Activated CD8-positive, alpha-beta memory T cell treated with anti-CD3 and anti-CD28 coated beads for 4 hours (primary cell): ENCODE data around the gene MAST1.
"Not testable (repeated sequence)": the region's sequence is repeated elsewhere in the genome, so short reads cannot be mapped to it uniquely, and the experiment has no call there.

ENCODE experiments used
- DNase-seq, 2 donors: peaks; one replicate each; pipeline ENCODE4 v3.0.0-alpha.2; 2020; ENCODE audit warnings: low read depth in 2 of 2

The MAST1 gene

DNA sequence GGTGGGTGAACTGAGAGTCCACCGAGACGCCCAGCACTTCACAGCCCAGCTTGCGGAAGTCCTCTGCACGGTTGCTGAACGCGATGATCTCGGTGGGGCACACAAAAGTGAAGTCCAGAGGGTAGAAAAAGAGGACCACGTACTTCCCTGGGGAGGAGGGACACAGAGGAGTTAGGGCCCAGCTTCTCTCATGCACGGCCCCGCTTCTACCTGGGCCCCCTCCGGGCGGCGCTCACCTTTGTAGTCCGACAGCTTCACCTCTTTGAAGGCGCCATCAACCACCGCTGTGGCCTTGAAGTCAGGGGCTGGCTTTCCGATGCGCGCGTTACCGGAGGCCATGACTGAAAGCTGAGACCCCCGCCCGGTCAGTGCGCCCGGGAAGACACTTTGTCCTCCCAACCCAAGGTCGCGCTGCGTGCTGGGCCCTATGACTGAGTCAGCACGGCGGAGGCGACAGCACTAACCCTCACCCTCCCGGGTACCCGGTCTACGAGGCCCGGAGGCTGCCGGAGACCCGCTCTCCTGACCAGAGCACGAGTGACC lies 37.3 kb upstream of the MAST1 start:
- DNase-seq, result no peak

- no peak for DNase-seq
Observed at GRCh38 chr19:12801466-12802266, 36.6 kb upstream of the MAST1 start, which contains the start of the genes PRDX2 and THSD8. TSS of gene PRDX2 (minus strand) at chr19:12801800. CDS start at chr19:12801261, 539 bp downstream. TSS of gene THSD8 (plus strand) at chr19:12802069. CDS start at chr19:12802072, 3 bp downstream.

DNA sequence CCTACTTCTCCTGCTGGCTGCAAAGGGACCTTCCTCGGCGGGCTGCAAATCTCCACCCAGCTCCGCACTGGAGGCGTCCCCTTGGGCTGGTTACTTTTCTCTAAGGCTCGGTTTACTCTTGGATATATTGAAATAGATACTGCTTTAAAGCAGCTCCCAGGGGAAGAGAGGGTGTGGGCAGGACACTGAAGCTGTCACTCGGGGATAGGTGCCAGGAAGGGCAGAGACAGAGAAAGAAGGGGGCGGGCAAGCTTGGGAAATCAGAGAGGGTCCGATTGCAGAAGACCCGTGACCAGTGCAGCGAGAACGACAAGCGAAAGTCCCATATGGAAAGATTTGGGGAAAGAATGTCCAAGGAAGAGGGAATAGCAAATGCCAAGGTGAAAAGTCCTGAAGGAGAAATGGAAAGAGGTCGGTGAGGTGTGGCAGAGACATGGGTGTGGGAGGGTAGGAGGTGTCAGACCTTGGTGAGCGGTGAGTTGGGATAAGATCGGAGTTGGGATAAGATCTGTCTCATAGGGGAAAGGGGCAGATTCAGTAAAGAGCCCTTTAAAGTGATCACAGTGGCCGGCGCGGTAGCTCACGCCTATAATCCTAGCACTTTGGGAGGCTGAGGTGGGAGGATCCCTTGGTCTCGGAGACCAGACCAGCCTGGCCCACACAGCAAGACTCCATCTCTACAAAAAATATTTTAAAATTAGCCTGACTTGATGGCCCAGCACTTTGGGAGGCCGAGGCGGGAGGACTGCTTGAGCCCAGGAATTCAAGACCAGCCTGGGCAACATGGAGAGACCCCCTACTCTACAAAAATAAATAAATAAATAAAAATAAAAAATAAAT lies 35.8 kb upstream of the MAST1 start:
- no peak for DNase-seq

- no peak for DNase-seq
Observed at GRCh38 chr19:12804051-12804450, 34.3 kb upstream of the MAST1 start.

GRCh38 chr19:12806242-12807081 lies 31.9 kb upstream of the MAST1 start, which contains the start of gene RNASEH2A:
TSS of gene RNASEH2A (plus strand) at chr19:12806584. CDS start at chr19:12806674, 90 bp downstream.
- DNase-seq, result peak in 1 of 2 donors; percentile 76

DNA sequence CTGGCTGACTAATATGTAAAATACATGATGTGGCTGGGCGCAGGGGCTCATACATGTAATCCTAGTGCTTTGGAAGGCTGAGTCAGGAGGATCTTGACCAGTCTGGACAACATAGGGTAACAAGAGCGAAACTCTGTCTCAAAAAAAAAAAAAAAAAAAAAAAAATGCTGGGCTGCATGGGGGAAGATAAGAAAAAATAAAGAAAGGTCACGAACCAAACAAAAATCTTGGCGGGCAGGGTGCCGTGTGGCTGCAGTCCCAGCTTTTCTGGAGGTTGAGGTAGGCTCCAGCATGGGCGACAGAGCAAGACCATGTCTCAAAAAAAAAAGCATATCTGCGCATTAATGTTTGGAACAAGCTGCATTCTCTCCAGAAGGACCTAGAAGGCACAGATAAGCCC lies 23.2 kb upstream of the MAST1 start:
- DNase-seq, result no peak

GRCh38 chr19:12817188-12817587 lies 21.1 kb upstream of the MAST1 start:
- DNase-seq, result not testable (repeated sequence)

- not testable (repeated sequence) for DNase-seq
Observed at GRCh38 chr19:12817810-12818209, 20.5 kb upstream of the MAST1 start.

- DNase-seq, result no peak
Observed at GRCh38 chr19:12821761-12822160, 16.6 kb upstream of the MAST1 start.

- DNase-seq, result no peak
Observed at GRCh38 chr19:12825254-12826131, 12.8 kb upstream of the MAST1 start.

- DNase-seq, result no peak
Observed at GRCh38 chr19:12828494-12828893, 9.8 kb upstream of the MAST1 start.

GRCh38 chr19:12833418-12833737 lies 4.9 kb upstream of the MAST1 start:
- no peak for DNase-seq

DNA sequence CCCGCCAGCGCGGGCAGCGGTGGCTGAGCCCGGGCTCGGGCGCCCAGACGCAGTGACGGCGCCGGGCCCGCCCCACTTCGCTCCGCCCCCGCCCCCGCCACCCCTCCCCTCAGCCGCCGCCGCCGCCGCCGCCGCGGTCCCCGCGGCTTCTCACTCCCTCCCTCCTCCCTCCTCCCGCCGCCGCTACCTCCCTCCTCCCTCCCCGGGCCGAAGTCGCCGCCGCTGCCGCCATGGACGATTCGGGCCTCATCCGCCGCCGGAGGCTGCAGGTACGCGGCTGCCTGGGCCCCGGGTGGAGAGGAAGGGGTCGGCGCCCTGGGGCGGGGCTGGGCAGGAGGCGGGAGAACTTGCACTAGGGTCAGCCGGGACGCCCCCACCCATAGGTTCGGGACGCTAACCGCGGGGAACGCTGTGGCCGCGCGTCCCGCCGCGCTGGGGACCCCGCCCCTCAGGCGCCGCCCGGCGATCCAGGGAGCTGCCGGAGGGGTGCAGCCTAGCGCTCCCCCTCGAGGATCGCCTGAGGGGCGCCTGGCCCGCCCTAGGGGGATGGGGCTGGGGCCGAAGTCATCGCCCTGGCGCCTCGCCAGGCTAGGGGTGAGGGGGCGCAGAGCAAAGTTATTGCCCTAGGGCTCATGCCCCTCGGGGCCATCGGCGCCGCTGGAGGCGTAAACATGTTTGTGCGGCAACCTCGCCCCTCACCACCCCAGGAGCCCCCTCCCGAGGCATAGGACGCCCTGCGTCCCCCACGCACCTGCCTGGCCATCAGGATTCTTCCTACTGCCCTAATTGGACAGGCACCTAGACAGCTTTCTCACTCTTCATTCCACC lies 4.4 kb upstream of the MAST1 start:
- no peak for DNase-seq

DNA sequence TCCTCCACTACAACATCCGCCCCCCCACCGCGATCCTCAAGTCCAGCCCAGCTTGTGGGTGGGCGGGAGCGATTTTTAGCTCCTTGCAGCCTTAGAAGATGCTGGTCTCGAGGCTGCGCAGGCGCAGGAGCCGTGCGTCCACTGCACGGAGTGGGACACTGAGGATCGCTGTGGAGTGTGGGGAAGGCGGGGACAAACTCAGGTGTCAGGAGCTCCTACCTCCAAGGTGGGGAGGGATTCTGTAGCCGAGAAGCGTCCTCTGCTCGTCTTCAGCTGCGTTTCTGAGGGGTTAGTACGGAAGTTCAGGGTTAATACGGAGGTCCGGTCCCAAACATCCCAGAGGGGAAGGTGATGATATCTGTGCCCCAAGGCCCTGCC lies 3.8 kb upstream of the MAST1 start, which contains the start of gene RTBDN:
Gene RTBDN, minus strand, starts transcription at position 14 of the 378 bp plus-strand sequence. CDS start 4,600 bp downstream, outside the sequence.
- DNase-seq, result no peak

- DNase-seq, result no peak
Observed at GRCh38 chr19:12834976-12835757, 3.1 kb upstream of the MAST1 start.

GRCh38 chr19:12836529-12836863 lies 1.8 kb upstream of the MAST1 start:
- DNase-seq, result no peak

GRCh38 chr19:12837225-12837624 lies 1.1 kb upstream of the MAST1 start:
- DNase-seq, result no peak

- DNase-seq, result no peak
Observed at GRCh38 chr19:12838886-12839756, 806 bp downstream of the MAST1 start.
